Measurements from ENCODE around the gene SNX21.

SNX21 gene

GRCh38 chr20:45850238-45850637, 16.6 kb downstream of the SNX21 start:
- H3K4me3 ChIP-seq (ENCODE audit: low read depth, low read length) = no peak overlapping the region
- DNase-seq (ENCODE audit: low read depth) = no peak
- TF ChIP-seq CTCF (IDR thresholded peaks at IDR 0.05; ENCODE audit: insufficient read depth, low read depth, low read length, missing control alignments) = no peak

GRCh38 chr20:45850926-45851325, 17.3 kb downstream of the SNX21 start:
- no peak for TF ChIP-seq CTCF (IDR thresholded peaks at IDR 0.05; ENCODE audit: insufficient read depth, low read depth, low read length, missing control alignments)
- H3K4me3 ChIP-seq (ENCODE audit: low read depth, low read length) = no peak overlapping the region
- DNase-seq (ENCODE audit: low read depth) = no peak

GRCh38 chr20:45851501-45851900, 17.9 kb downstream of the SNX21 start:
- TF ChIP-seq CTCF (IDR thresholded peaks at IDR 0.05; ENCODE audit: insufficient read depth, low read depth, low read length, missing control alignments) = no peak

GRCh38 chr20:45852326-45852725, 18.7 kb downstream of the SNX21 start:
- no peak overlapping the region for H3K4me3 ChIP-seq (ENCODE audit: low read depth, low read length)
- DNase-seq (ENCODE audit: low read depth) = no peak
- TF ChIP-seq CTCF (IDR thresholded peaks at IDR 0.05; ENCODE audit: insufficient read depth, low read depth, low read length, missing control alignments) = no peak

More at GRCh38 chr20:45851501-45851900, 17.9 kb downstream of the SNX21 start:
- no peak for DNase-seq (ENCODE audit: low read depth)
- no peak overlapping the region for H3K4me3 ChIP-seq (ENCODE audit: low read depth, low read length)

- no peak for DNase-seq (ENCODE audit: low read depth)
- no peak overlapping the region for H3K4me3 ChIP-seq (ENCODE audit: low read depth, low read length)
- no peak for TF ChIP-seq CTCF (IDR thresholded peaks at IDR 0.05; ENCODE audit: insufficient read depth, low read depth, low read length, missing control alignments)
Measured at GRCh38 chr20:45853484-45853883, 19.9 kb downstream of the SNX21 start.

- H3K4me3 ChIP-seq (ENCODE audit: low read depth, low read length) = peak within 1 kb of the TSS; percentile 81
Measured at GRCh38 chr20:45857114-45857881, 23.7 kb downstream of the SNX21 start, which contains the start of the genes ACOT8 and ZSWIM3. Gene ACOT8, minus strand, starts transcription at chr20:45857392. Its CDS starts 77 bp downstream, at chr20:45857315. Gene ZSWIM3, plus strand, starts transcription at chr20:45857614. Its CDS starts 212 bp downstream, at chr20:45857826.

More at GRCh38 chr20:45857114-45857881, 23.7 kb downstream of the SNX21 start, which contains the start of the genes ACOT8 and ZSWIM3:
- TF ChIP-seq CTCF (IDR thresholded peaks at IDR 0.05; ENCODE audit: insufficient read depth, low read depth, low read length, missing control alignments) = no peak
- DNase-seq (ENCODE audit: low read depth) = peak; percentile 100
